Esophagus squamous epithelium (tissue), 4 donors: ENCODE results near the gene PIK3AP1.

Source experiments
- POLR2A ChIP-seq, 4 donors: fragments of 450-650 bp; IDR thresholded peaks; one replicate each; pipeline ENCODE4 v1.6.1; 2017; ENCODE audit warnings: antibody characterized with exemption in 4 of 4, mild to moderate bottlenecking in 4 of 4, moderate library complexity in 3 of 4
- TF ChIP-seq, protein P1 (sequence below), 6 experiments: fragments of 450-650 bp in 4 of 6; fragments of 200-600 bp in 2 of 6; sonication (generic) in 2 of 6; IDR thresholded peaks; one replicate each; pipeline ENCODE4 v1.5.1; 2016 to 2019; ENCODE audit warnings: antibody characterized with exemption in 6 of 6, mild to moderate bottlenecking in 4 of 6, moderate library complexity in 4 of 6

DNA sequence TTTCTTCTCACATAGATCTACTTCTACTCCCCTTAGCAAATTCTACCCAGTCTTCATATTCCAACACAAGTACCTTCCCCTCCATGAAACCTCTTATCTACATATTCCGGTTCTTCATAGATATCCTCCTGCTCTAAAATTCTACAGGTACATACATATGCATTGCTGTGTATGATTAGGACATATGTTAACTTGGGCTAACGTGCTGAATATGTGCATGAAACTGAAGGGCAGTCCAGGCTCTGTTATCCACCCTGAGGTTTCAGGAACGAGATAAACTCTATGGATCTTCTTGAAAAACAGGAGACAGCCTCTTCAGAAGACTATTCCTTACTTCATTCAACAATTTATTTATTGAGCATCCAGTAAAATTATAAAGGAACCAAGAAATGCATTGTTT is 165.0 kb downstream of the PIK3AP1 start:
- TF ChIP-seq, protein P1, sequence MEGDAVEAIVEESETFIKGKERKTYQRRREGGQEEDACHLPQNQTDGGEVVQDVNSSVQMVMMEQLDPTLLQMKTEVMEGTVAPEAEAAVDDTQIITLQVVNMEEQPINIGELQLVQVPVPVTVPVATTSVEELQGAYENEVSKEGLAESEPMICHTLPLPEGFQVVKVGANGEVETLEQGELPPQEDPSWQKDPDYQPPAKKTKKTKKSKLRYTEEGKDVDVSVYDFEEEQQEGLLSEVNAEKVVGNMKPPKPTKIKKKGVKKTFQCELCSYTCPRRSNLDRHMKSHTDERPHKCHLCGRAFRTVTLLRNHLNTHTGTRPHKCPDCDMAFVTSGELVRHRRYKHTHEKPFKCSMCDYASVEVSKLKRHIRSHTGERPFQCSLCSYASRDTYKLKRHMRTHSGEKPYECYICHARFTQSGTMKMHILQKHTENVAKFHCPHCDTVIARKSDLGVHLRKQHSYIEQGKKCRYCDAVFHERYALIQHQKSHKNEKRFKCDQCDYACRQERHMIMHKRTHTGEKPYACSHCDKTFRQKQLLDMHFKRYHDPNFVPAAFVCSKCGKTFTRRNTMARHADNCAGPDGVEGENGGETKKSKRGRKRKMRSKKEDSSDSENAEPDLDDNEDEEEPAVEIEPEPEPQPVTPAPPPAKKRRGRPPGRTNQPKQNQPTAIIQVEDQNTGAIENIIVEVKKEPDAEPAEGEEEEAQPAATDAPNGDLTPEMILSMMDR (IDR thresholded peaks at IDR 0.05): no peak
- no peak for TF ChIP-seq POLR2A (IDR thresholded peaks at IDR 0.05)
